AG09319 (cell line): Measurements from ENCODE around the gene MEAF6.
A peak's percentile ranks its signal among the peaks of the same experiment; 100 is the strongest.

ENCODE experiments used
- DNase-seq: peaks from one replicate; pipeline ENCODE4 v3.0.0-alpha.2; 2010; ENCODE audit warnings: low read depth; ENCODE audit errors: extremely low read depth
- CTCF ChIP-seq: IDR thresholded peaks from 2 replicates; pipeline ENCODE4 v1.5.1; 2011; ENCODE audit warnings: low read depth, mild to moderate bottlenecking, inconsistent platforms, low read length, moderate library complexity

Gene MEAF6

GRCh38 chr1:37480581-37481288 lies 33.8 kb downstream of the MEAF6 start:
- no peak for TF ChIP-seq CTCF
- DNase-seq: no peak

GRCh38 chr1:37480125-37480466 lies 34.5 kb downstream of the MEAF6 start:
- TF ChIP-seq CTCF: no peak
- DNase-seq: no peak

GRCh38 chr1:37479255-37480124 lies 35.1 kb downstream of the MEAF6 start:
- TF ChIP-seq CTCF: no peak
- DNase-seq: peak; percentile 71

GRCh38 chr1:37478890-37479254 lies 35.7 kb downstream of the MEAF6 start:
- DNase-seq: no peak
- TF ChIP-seq CTCF: no peak

- TF ChIP-seq CTCF: no peak
- no peak for DNase-seq
These were observed 36.1 kb downstream of the MEAF6 start for GRCh38 chr1:37478451-37478881.

GRCh38 chr1:37477946-37478345 lies 36.6 kb downstream of the MEAF6 start:
- no peak for TF ChIP-seq CTCF
- no peak for DNase-seq
